ENCODE measurements around the gene POGLUT2. TPM values are rescaled to one million over a fixed set of nuclear protein-coding genes. Genes with fewer than 3 reads are reported as not detected.

Gene POGLUT2
- total RNA-seq, 1 donor from 2014 or later, result 28.5 TPM

GRCh38 chr13:102815788-102816187, 17.0 kb upstream of the POGLUT2 start:
- DNase-seq (ENCODE audit: extremely low spot score, unreplicated experiment), result no peak
- TF ChIP-seq CTCF (conservative IDR thresholded peaks at IDR 0.05), result no peak
- Mint-ChIP-seq H3K27ac (no peak overlapping the region), H3K9me3 (peaks cover 5% of the 10 kb centered on the region), H3K36me3 (peaks cover 41% of the 10 kb centered on the region), H3K27me3 (no peaks in the 10 kb centered on the region), H3K4me3 (no peak overlapping the region), H3K4me1 (ENCODE audit: unreplicated experiment) (no peaks in the 10 kb centered on the region)

GRCh38 chr13:102814793-102815192, 16.0 kb upstream of the POGLUT2 start:
- DNase-seq (ENCODE audit: extremely low spot score, unreplicated experiment), result no peak

GRCh38 chr13:102814025-102814607, 15.3 kb upstream of the POGLUT2 start:
- DNase-seq (ENCODE audit: extremely low spot score, unreplicated experiment), result no peak
- no peak for TF ChIP-seq CTCF (conservative IDR thresholded peaks at IDR 0.05)
- H3K27ac Mint-ChIP-seq, result no peak overlapping the region
- no peak overlapping the region for H3K4me3 Mint-ChIP-seq
- peaks cover 35% of the 10 kb centered on the region for H3K36me3 Mint-ChIP-seq
- H3K9me3 Mint-ChIP-seq, result peaks cover 5% of the 10 kb centered on the region
- H3K27me3 Mint-ChIP-seq, result no peaks in the 10 kb centered on the region
- H3K4me1 Mint-ChIP-seq (ENCODE audit: unreplicated experiment), result no peaks in the 10 kb centered on the region

More at GRCh38 chr13:102814793-102815192, 16.0 kb upstream of the POGLUT2 start:
- Mint-ChIP-seq H3K27me3 (no peaks in the 10 kb centered on the region), H3K36me3 (peaks cover 41% of the 10 kb centered on the region), H3K9me3 (peaks cover 5% of the 10 kb centered on the region), H3K4me1 (ENCODE audit: unreplicated experiment) (no peaks in the 10 kb centered on the region), H3K4me3 (no peak overlapping the region), H3K27ac (no peak overlapping the region)
- TF ChIP-seq CTCF (conservative IDR thresholded peaks at IDR 0.05), result no peak

- Mint-ChIP-seq H3K4me3 (no peak overlapping the region), H3K27me3 (no peaks in the 10 kb centered on the region), H3K36me3 (peaks cover 31% of the 10 kb centered on the region), H3K27ac (no peak overlapping the region), H3K9me3 (peaks cover 5% of the 10 kb centered on the region), H3K4me1 (ENCODE audit: unreplicated experiment) (no peaks in the 10 kb centered on the region)
- no peak for TF ChIP-seq CTCF (conservative IDR thresholded peaks at IDR 0.05)
- no peak for DNase-seq (ENCODE audit: extremely low spot score, unreplicated experiment)
These were observed 14.0 kb upstream of the POGLUT2 start for GRCh38 chr13:102812611-102813287.

GRCh38 chr13:102807699-102808098, 8.9 kb upstream of the POGLUT2 start:
- TF ChIP-seq CTCF (conservative IDR thresholded peaks at IDR 0.05), result no peak
- DNase-seq (ENCODE audit: extremely low spot score, unreplicated experiment), result no peak
- Mint-ChIP-seq H3K4me1 (ENCODE audit: unreplicated experiment) (peaks cover 4% of the 10 kb centered on the region), H3K4me3 (no peak overlapping the region), H3K27me3 (no peaks in the 10 kb centered on the region), H3K36me3 (peaks cover 33% of the 10 kb centered on the region), H3K27ac (no peak overlapping the region), H3K9me3 (peaks cover 5% of the 10 kb centered on the region)

Measured in type B pancreatic cell (in vitro differentiated cells).